Neural cell (in vitro differentiated cells): Measurements from ENCODE around the gene KCTD2. TPM values are rescaled to one million over a fixed set of nuclear protein-coding genes. Genes with fewer than 3 reads are reported as not detected.

Experiments
- H2AFZ ChIP-seq: fragments of 200-600, 300-800 bp; sonication (generic), shearing (Covaris generic); 2 replicates; pipeline ENCODE4 v1.6.0; 2014; ENCODE audit warnings: low read depth, mild to moderate bottlenecking, antibody characterized with exemption, low read length, moderate library complexity
- H3F3A ChIP-seq: fragments of 200-600 bp; shearing (Covaris generic); 2 replicates; pipeline ENCODE4 v1.6.1; 2016; ENCODE audit warnings: mild to moderate bottlenecking, moderate library complexity, mixed read lengths, antibody characterized with exemption, low read length; ENCODE audit not compliant: insufficient read depth, poor library complexity, severe bottlenecking
- H3K27ac ChIP-seq: fragments of 200-600, 300-800 bp; sonication (generic), shearing (Covaris generic); 2 replicates; pipeline ENCODE4 v1.5.1; 2014; ENCODE audit warnings: mild to moderate bottlenecking, low read length, moderate library complexity
- H3K27me3 ChIP-seq: fragments of 300-800, 200-600 bp; sonication (generic), shearing (Covaris generic); 2 replicates; pipeline ENCODE4 v1.6.0; 2014; ENCODE audit warnings: mild to moderate bottlenecking, low read depth, low read length, moderate library complexity; ENCODE audit not compliant: insufficient read depth
- H3K36me3 ChIP-seq: fragments of 300-800, 200-600 bp; sonication (generic), shearing (Covaris generic); 2 replicates; pipeline ENCODE4 v1.5.1; 2014; ENCODE audit warnings: mild to moderate bottlenecking, antibody characterized with exemption, low read length, moderate library complexity; ENCODE audit not compliant: insufficient read depth
- H3K4me2 ChIP-seq: fragments of 300-800, 200-600 bp; sonication (generic), shearing (Covaris generic); 2 replicates; pipeline ENCODE4 v1.6.0; 2014; ENCODE audit warnings: mild to moderate bottlenecking, low read length
- H3K4me3 ChIP-seq: fragments of 300-800, 200-600 bp; sonication (generic), shearing (Covaris generic); 2 replicates; pipeline ENCODE4 v1.5.1; 2014; ENCODE audit warnings: mild to moderate bottlenecking, low read length, moderate library complexity
- H3K79me2 ChIP-seq: fragments of 200-600 bp; shearing (Covaris generic); replicated peaks from 2 replicates; pipeline ENCODE4 v1.6.0; 2014; ENCODE audit warnings: mild to moderate bottlenecking, low read length, moderate library complexity; ENCODE audit not compliant: insufficient read depth
- H3K9ac ChIP-seq: fragments of 300-800, 200-600 bp; sonication (generic), shearing (Covaris generic); 2 replicates; pipeline ENCODE4 v1.6.1; 2016; ENCODE audit warnings: mild to moderate bottlenecking, low read length, mixed read lengths
- H3K9me2 ChIP-seq: fragments of 200-600 bp; shearing (Covaris generic); 2 replicates; pipeline ENCODE4 v1.6.1; 2016; ENCODE audit warnings: mild to moderate bottlenecking, low read length, mixed read lengths; ENCODE audit not compliant: insufficient read depth
- H3K9me3 ChIP-seq: fragments of 200-600, 300-800 bp; sonication (generic), shearing (Covaris generic); 2 replicates; pipeline ENCODE4 v1.6.1; 2016; ENCODE audit warnings: mild to moderate bottlenecking, mixed run types, low read length, moderate library complexity, mixed read lengths
- H4K20me1 ChIP-seq: fragments of 200-600 bp; shearing (Covaris generic); 2 replicates; pipeline ENCODE4 v1.6.1; 2016; ENCODE audit warnings: mild to moderate bottlenecking, mixed run types; ENCODE audit not compliant: insufficient read depth
- EP300 ChIP-seq: fragments of 450-650 bp; conservative IDR thresholded peaks from 2 replicates; pipeline ENCODE4 v1.6.1; 2014; ENCODE audit warnings: antibody characterized with exemption, mild to moderate bottlenecking, moderate library complexity; ENCODE audit not compliant: poor library complexity, severe bottlenecking
- EZH2 ChIP-seq: fragments of 200-600, 300-800 bp; shearing (Covaris generic), sonication (generic); IDR thresholded peaks from 2 replicates; pipeline ENCODE4 v1.6.1; 2014; ENCODE audit warnings: antibody characterized with exemption, low read length, borderline replicate concordance, mild to moderate bottlenecking; ENCODE audit not compliant: insufficient read depth, poor library complexity, severe bottlenecking
- MXI1 ChIP-seq: fragments of 450-650 bp; conservative IDR thresholded peaks from 2 replicates; pipeline ENCODE4 v1.6.1; 2014; ENCODE audit warnings: antibody characterized with exemption, mild to moderate bottlenecking; ENCODE audit not compliant: poor library complexity, severe bottlenecking
- POLR2AphosphoS5 ChIP-seq: IDR thresholded peaks from 2 replicates; pipeline ENCODE4 v1.6.1; 2012
- RAD21 ChIP-seq: fragments of 450-650 bp; conservative IDR thresholded peaks from 2 replicates; pipeline ENCODE4 v1.6.1; 2014; ENCODE audit warnings: antibody characterized with exemption, mild to moderate bottlenecking, moderate library complexity
- SMC3 ChIP-seq: fragments of 450-650 bp; conservative IDR thresholded peaks from 2 replicates; pipeline ENCODE4 v1.6.1; 2014; ENCODE audit warnings: antibody characterized with exemption, mild to moderate bottlenecking, moderate library complexity; ENCODE audit not compliant: poor library complexity
- TAF1 ChIP-seq: IDR thresholded peaks from 2 replicates; pipeline ENCODE4 v1.6.1; 2012; ENCODE audit warnings: low read depth
- polyA plus RNA-seq: library from polyadenylated mRNA; depleted of rRNA; stranded (reverse); fragments of >200 nt; gene quantifications from 2 replicates; pipeline ENCODE4 v1.2.3, GENCODE V29; 2014
- TF ChIP-seq, protein P1 (sequence below): IDR thresholded peaks from 2 replicates; pipeline ENCODE4 v1.6.1; 2012; ENCODE audit warnings: borderline replicate concordance
- TF ChIP-seq, protein P2 (sequence below): fragments of 450-650 bp; IDR thresholded peaks from 2 replicates; pipeline ENCODE4 v1.5.1; 2014; ENCODE audit warnings: antibody characterized with exemption, mild to moderate bottlenecking, moderate library complexity; ENCODE audit not compliant: poor library complexity, severe bottlenecking

The KCTD2 gene
- polyA plus RNA-seq, 1 donor from 2014 or later = 32.8 TPM

DNA sequence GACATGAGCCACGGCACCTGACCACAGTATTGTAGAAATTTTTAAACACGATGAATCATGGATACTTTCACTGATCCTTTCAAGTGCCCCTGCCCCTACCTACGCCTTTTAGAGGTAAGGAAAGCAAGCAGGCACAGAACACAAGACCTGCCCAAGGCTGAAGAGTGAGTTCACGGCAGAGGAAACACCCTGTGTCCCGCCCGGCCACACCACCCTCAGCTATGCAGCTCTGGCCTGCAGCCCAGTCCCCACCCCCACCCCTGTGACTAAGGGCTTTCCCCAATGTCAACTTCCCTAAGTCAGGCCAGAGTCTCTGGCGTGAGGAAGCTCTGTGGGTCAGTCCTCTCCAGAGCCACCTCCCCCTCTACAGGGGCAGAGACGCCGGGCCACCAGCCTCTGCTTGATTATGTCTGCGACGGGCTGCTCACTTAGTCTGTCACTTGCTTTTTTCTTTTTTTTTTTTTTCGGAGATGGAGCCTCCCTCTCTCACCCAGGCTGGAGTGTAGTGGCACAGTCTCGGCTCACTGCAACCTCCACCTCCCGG lies 49.1 kb downstream of the KCTD2 start:
- H3K4me3 ChIP-seq = no peak overlapping the region
- no peaks in the 10 kb centered on the region for H3K9me2 ChIP-seq
- no peak overlapping the region for H3K9ac ChIP-seq
- H3K36me3 ChIP-seq = no peaks in the 10 kb centered on the region
- H3K27ac ChIP-seq = no peak overlapping the region
- H3K27me3 ChIP-seq = no peaks in the 10 kb centered on the region
- no peaks in the 10 kb centered on the region for H3K79me2 ChIP-seq
- H3K9me3 ChIP-seq = no peaks in the 10 kb centered on the region
- H3F3A ChIP-seq = no peaks in the 10 kb centered on the region
- no peak overlapping the region for H3K4me2 ChIP-seq
- H4K20me1 ChIP-seq = no peaks in the 10 kb centered on the region
- H2AFZ ChIP-seq = no peak overlapping the region
- no peak for TF ChIP-seq SMC3
- TF ChIP-seq POLR2AphosphoS5 = no peak
- no peak for TF ChIP-seq RAD21
- TF ChIP-seq, protein P1, sequence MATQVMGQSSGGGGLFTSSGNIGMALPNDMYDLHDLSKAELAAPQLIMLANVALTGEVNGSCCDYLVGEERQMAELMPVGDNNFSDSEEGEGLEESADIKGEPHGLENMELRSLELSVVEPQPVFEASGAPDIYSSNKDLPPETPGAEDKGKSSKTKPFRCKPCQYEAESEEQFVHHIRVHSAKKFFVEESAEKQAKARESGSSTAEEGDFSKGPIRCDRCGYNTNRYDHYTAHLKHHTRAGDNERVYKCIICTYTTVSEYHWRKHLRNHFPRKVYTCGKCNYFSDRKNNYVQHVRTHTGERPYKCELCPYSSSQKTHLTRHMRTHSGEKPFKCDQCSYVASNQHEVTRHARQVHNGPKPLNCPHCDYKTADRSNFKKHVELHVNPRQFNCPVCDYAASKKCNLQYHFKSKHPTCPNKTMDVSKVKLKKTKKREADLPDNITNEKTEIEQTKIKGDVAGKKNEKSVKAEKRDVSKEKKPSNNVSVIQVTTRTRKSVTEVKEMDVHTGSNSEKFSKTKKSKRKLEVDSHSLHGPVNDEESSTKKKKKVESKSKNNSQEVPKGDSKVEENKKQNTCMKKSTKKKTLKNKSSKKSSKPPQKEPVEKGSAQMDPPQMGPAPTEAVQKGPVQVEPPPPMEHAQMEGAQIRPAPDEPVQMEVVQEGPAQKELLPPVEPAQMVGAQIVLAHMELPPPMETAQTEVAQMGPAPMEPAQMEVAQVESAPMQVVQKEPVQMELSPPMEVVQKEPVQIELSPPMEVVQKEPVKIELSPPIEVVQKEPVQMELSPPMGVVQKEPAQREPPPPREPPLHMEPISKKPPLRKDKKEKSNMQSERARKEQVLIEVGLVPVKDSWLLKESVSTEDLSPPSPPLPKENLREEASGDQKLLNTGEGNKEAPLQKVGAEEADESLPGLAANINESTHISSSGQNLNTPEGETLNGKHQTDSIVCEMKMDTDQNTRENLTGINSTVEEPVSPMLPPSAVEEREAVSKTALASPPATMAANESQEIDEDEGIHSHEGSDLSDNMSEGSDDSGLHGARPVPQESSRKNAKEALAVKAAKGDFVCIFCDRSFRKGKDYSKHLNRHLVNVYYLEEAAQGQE = no peak
- TF ChIP-seq EP300 = no peak
- TF ChIP-seq, protein P2, sequence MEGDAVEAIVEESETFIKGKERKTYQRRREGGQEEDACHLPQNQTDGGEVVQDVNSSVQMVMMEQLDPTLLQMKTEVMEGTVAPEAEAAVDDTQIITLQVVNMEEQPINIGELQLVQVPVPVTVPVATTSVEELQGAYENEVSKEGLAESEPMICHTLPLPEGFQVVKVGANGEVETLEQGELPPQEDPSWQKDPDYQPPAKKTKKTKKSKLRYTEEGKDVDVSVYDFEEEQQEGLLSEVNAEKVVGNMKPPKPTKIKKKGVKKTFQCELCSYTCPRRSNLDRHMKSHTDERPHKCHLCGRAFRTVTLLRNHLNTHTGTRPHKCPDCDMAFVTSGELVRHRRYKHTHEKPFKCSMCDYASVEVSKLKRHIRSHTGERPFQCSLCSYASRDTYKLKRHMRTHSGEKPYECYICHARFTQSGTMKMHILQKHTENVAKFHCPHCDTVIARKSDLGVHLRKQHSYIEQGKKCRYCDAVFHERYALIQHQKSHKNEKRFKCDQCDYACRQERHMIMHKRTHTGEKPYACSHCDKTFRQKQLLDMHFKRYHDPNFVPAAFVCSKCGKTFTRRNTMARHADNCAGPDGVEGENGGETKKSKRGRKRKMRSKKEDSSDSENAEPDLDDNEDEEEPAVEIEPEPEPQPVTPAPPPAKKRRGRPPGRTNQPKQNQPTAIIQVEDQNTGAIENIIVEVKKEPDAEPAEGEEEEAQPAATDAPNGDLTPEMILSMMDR = no peak
- TF ChIP-seq MXI1 = no peak
- no peak for TF ChIP-seq EZH2
- TF ChIP-seq TAF1 = no peak

- H3K4me3 ChIP-seq = no peak overlapping the region
These were observed 50.8 kb downstream of the KCTD2 start for GRCh38 chr17:75097865-75098264.

More at GRCh38 chr17:75097865-75098264, 50.8 kb downstream of the KCTD2 start:
- Histone ChIP-seq H3K27me3 (no peaks in the 10 kb centered on the region), H3K9ac (no peak overlapping the region), H3K27ac (no peak overlapping the region), H3K9me2 (no peaks in the 10 kb centered on the region), H4K20me1 (no peaks in the 10 kb centered on the region), H2AFZ (no peak overlapping the region), H3K36me3 (no peaks in the 10 kb centered on the region), H3K4me2 (no peak overlapping the region), H3K79me2 (no peaks in the 10 kb centered on the region), H3F3A (no peaks in the 10 kb centered on the region), H3K9me3 (no peaks in the 10 kb centered on the region)
- no peak for TF ChIP-seq EZH2
- no peak for TF ChIP-seq RAD21
- TF ChIP-seq, protein P1 = no peak
- TF ChIP-seq, protein P2 = no peak
- no peak for TF ChIP-seq MXI1
- TF ChIP-seq TAF1 = no peak
- no peak for TF ChIP-seq EP300
- no peak for TF ChIP-seq POLR2AphosphoS5
